Gastrocnemius medialis (tissue), 4 donors: ENCODE measurements around the gene PRPF40B.

ENCODE experiments used
- POLR2A ChIP-seq, 2 donors: fragments of 450-650 bp; IDR thresholded peaks; one replicate each; pipeline ENCODE4 v1.6.1; 2017; ENCODE audit warnings: antibody characterized with exemption in 2 of 2, mild to moderate bottlenecking in 2 of 2, moderate library complexity in 2 of 2
- TF ChIP-seq, protein P1 (sequence below), 5 experiments: fragments of 450-650 bp in 3 of 5; fragments of 200-600 bp in 2 of 5; sonication (generic) in 2 of 5; IDR thresholded peaks in 4 of 5; conservative IDR thresholded peaks in 1 of 5; 1 replicate in 4 of 5; 2 replicates in 1 of 5; pipeline ENCODE4 v1.5.1; 2016 to 2019; ENCODE audit warnings: antibody characterized with exemption in 5 of 5, mild to moderate bottlenecking in 3 of 5, moderate library complexity in 3 of 5

DNA sequence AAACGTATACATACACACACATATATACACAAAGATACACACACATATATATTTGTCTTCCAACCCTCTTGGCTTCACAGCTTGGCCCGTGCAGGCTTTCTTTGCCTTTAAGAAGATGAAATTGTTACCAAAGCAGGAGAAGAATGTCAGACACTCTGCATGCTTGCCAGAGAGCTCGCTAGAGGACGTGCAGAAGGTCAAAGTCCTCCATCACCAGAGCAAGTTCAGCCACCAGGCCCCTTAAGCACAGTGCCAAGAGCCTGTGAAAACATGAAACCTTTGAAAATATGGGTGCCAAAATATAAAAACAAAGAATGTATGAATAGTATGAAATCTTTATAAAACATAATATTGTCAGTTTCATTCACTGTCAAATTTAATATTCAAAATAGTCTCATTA, 40.5 kb upstream of the PRPF40B start:
- no peak for TF ChIP-seq POLR2A (IDR thresholded peaks at IDR 0.05)
- TF ChIP-seq, protein P1, sequence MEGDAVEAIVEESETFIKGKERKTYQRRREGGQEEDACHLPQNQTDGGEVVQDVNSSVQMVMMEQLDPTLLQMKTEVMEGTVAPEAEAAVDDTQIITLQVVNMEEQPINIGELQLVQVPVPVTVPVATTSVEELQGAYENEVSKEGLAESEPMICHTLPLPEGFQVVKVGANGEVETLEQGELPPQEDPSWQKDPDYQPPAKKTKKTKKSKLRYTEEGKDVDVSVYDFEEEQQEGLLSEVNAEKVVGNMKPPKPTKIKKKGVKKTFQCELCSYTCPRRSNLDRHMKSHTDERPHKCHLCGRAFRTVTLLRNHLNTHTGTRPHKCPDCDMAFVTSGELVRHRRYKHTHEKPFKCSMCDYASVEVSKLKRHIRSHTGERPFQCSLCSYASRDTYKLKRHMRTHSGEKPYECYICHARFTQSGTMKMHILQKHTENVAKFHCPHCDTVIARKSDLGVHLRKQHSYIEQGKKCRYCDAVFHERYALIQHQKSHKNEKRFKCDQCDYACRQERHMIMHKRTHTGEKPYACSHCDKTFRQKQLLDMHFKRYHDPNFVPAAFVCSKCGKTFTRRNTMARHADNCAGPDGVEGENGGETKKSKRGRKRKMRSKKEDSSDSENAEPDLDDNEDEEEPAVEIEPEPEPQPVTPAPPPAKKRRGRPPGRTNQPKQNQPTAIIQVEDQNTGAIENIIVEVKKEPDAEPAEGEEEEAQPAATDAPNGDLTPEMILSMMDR (IDR thresholded peaks at IDR 0.05 in 4 of 5, conservative IDR thresholded peaks at IDR 0.05 in 1 of 5), result no peak
